Osteocyte (in vitro differentiated cells): ENCODE measurements around the gene FGD4. TPM values are rescaled to one million over a fixed set of nuclear protein-coding genes. Genes with fewer than 3 reads are reported as not detected.

Experiments used
- DNase-seq: peaks from one replicate; pipeline ENCODE4 v3.0.0; 2021; ENCODE audit warnings: mixed read lengths; ENCODE audit not compliant: unreplicated experiment; ENCODE audit errors: extremely low spot score
- H3K27ac Mint-ChIP-seq: one replicate; pipeline ENCODE4 v1.8.0; 2021; ENCODE audit warnings: mild to moderate bottlenecking, mixed read lengths; ENCODE audit not compliant: unreplicated experiment
- H3K27me3 Mint-ChIP-seq: one replicate; pipeline ENCODE4 v1.8.0; 2021; ENCODE audit warnings: mixed read lengths; ENCODE audit not compliant: unreplicated experiment
- H3K36me3 Mint-ChIP-seq: one replicate; pipeline ENCODE4 v1.8.0; 2021; ENCODE audit warnings: mixed read lengths; ENCODE audit not compliant: unreplicated experiment
- H3K4me1 Mint-ChIP-seq: one replicate; pipeline ENCODE4 v1.8.0; 2021; ENCODE audit warnings: mixed read lengths; ENCODE audit not compliant: unreplicated experiment
- H3K4me3 Mint-ChIP-seq: one replicate; pipeline ENCODE4 v1.8.0; 2021; ENCODE audit warnings: mild to moderate bottlenecking, moderate library complexity, mixed read lengths; ENCODE audit not compliant: unreplicated experiment
- H3K9me3 Mint-ChIP-seq: one replicate; pipeline ENCODE4 v1.8.0; 2021; ENCODE audit warnings: mixed read lengths; ENCODE audit not compliant: unreplicated experiment
- total RNA-seq: library from RNA; stranded (reverse); gene quantifications from 2 replicates; pipeline ENCODE4 v1.2.1, GENCODE V29; 2021
- TF ChIP-seq, protein P1 (sequence below): fragments of 200-600 bp; sonication (generic); IDR thresholded peaks from 2 replicates; pipeline ENCODE4 v1.5.0; 2021; ENCODE audit warnings: antibody characterized with exemption, mild to moderate bottlenecking, moderate library complexity

Gene FGD4
- total RNA-seq, 1 donor from 2014 or later, result 8.0 TPM

DNA sequence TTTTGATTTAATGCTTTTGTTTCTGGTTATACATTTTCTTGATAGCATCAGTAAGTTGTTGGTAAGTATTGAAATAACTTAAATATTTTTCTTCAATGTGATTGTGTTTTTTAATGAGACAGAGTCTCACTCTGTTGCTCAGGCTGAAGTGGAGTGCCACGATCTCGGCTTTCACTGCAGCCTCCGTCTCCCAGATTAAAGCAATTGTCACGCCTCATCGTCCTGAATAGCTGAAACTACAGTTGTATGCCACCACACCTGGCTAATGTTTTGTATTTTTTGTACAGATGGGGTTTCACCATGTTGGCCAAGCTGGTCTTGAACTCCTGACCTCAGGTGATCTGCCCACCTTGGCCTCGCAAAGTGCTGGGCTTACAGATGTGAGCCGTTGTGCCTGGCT, 78.8 kb downstream of the FGD4 start:
- TF ChIP-seq, protein P1, sequence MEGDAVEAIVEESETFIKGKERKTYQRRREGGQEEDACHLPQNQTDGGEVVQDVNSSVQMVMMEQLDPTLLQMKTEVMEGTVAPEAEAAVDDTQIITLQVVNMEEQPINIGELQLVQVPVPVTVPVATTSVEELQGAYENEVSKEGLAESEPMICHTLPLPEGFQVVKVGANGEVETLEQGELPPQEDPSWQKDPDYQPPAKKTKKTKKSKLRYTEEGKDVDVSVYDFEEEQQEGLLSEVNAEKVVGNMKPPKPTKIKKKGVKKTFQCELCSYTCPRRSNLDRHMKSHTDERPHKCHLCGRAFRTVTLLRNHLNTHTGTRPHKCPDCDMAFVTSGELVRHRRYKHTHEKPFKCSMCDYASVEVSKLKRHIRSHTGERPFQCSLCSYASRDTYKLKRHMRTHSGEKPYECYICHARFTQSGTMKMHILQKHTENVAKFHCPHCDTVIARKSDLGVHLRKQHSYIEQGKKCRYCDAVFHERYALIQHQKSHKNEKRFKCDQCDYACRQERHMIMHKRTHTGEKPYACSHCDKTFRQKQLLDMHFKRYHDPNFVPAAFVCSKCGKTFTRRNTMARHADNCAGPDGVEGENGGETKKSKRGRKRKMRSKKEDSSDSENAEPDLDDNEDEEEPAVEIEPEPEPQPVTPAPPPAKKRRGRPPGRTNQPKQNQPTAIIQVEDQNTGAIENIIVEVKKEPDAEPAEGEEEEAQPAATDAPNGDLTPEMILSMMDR, result no peak
- no peak for DNase-seq
- H3K27me3 Mint-ChIP-seq, result no peaks in the 10 kb centered on the region
- no peak overlapping the region for H3K4me3 Mint-ChIP-seq
- H3K4me1 Mint-ChIP-seq, result no peaks in the 10 kb centered on the region
- no peak overlapping the region for H3K27ac Mint-ChIP-seq
- H3K9me3 Mint-ChIP-seq, result no peaks in the 10 kb centered on the region
- H3K36me3 Mint-ChIP-seq, result no peaks in the 10 kb centered on the region

GRCh38 chr12:32478858-32479725, 79.7 kb downstream of the FGD4 start:
- DNase-seq, result no peak
- Mint-ChIP-seq H3K9me3 (no peaks in the 10 kb centered on the region), H3K27me3 (no peaks in the 10 kb centered on the region), H3K4me1 (no peaks in the 10 kb centered on the region), H3K36me3 (no peaks in the 10 kb centered on the region), H3K27ac (no peak overlapping the region), H3K4me3 (no peak overlapping the region)
- TF ChIP-seq, protein P1, result no peak

GRCh38 chr12:32482226-32482625, 82.9 kb downstream of the FGD4 start:
- Mint-ChIP-seq H3K27me3 (no peaks in the 10 kb centered on the region), H3K9me3 (no peaks in the 10 kb centered on the region), H3K4me3 (no peak overlapping the region), H3K4me1 (no peaks in the 10 kb centered on the region), H3K27ac (no peak overlapping the region), H3K36me3 (no peaks in the 10 kb centered on the region)
- DNase-seq, result no peak
- TF ChIP-seq, protein P1, result no peak

DNA sequence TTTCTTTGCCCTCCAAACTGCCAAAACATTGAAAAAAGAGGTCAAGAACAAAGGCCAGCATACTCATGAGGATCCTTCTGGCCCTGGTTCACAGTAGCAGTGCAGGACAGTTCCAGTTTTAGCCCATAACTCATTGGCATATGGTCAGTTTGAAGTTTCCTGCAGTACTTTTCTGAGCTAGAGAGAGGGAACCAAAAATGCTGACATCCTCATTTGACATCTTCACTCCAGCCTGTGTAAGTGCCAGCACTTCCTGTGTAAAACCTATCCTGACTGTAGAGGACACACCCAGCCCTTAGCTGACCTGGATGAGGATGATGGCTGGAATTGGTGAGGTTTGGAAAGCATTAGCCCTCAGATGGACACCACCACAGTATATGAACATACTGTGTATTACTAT, 84.1 kb downstream of the FGD4 start:
- DNase-seq, result no peak
- no peak overlapping the region for H3K27ac Mint-ChIP-seq
- H3K4me3 Mint-ChIP-seq, result no peak overlapping the region
- no peaks in the 10 kb centered on the region for H3K27me3 Mint-ChIP-seq
- H3K9me3 Mint-ChIP-seq, result no peaks in the 10 kb centered on the region
- H3K4me1 Mint-ChIP-seq, result no peaks in the 10 kb centered on the region
- TF ChIP-seq, protein P1, result no peak
- no peaks in the 10 kb centered on the region for H3K36me3 Mint-ChIP-seq

DNA sequence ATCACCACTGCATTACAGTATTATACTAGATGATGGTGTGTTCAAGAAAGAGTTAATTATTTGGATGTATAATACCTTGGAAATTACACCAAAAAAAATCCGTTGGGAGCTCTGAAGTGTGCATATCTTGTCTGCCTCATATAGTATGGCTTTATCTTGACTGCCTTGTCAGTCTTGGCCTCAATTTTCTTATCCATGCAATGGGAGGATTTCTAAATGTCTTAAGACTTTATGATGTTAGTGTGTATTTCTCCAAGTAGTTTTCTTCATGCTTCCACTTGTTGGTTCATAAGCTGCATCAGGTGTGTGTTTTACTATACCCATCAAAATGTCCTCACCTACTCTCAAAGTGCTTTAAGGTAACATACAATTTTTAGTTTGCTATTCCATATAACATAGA, 84.6 kb downstream of the FGD4 start:
- Mint-ChIP-seq H3K4me3 (no peak overlapping the region), H3K9me3 (no peaks in the 10 kb centered on the region), H3K36me3 (no peaks in the 10 kb centered on the region), H3K27ac (no peak overlapping the region), H3K27me3 (no peaks in the 10 kb centered on the region), H3K4me1 (no peaks in the 10 kb centered on the region)
- TF ChIP-seq, protein P1, result no peak
- no peak for DNase-seq
